KBM-7 (cell line): ENCODE results near the gene THADA.
A peak's percentile ranks its signal among the peaks of the same experiment; 100 is the strongest.

Experiments
- DNase-seq: peaks from one replicate; pipeline ENCODE4 v3.0.0-alpha.2; 2015
- in situ Hi-C: fragments of 300-500 bp; cut with MboI; formaldehyde crosslinking; loops from 2 replicates; pipeline ENCODE4 v1.14.3; 2020; ENCODE audit warnings: low sequenced_read_pairs, low pct_unique_long_range_greater_than_20kb, mixed read lengths

Gene THADA

DNA sequence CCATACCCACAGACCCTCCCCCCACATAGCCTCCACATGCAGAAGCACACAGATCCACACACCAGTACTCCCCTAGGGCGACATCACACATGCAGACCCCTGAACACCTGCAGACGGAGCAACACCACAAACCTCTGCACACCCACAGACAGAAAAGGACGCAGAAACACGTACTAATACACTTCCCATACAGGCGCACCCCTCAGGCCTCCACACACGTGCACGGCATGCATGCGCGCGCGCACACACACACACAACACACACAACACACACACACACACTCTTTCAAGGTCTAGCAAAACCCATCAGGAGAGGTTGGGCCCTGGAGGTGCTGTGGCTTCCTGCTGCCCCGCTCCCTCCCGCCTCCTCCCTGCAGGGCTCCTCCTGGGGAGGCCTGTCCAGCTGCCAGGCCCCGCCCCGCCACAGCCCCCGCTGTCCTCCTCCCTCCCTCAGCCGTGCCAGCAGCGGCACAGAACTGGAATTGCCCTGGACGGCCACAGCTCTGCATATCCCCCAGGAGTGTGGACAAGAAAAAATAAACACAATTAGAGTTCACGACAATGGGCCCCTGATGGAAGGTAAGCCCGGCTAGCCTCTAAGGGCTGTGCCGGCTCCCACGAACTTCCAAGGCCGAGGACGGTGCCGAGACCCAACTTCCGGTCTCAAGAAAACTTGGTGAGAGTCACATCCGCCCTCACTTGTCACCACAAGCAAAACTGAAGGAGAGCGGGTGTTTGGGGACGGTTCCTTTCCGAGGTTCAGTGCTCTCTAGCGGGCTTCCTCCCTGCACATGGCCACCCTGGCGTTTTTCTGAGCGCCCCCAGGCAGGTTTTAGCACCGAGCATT is 376.2 kb downstream of the THADA start:
- DNase-seq, result peak; percentile 94

DNA sequence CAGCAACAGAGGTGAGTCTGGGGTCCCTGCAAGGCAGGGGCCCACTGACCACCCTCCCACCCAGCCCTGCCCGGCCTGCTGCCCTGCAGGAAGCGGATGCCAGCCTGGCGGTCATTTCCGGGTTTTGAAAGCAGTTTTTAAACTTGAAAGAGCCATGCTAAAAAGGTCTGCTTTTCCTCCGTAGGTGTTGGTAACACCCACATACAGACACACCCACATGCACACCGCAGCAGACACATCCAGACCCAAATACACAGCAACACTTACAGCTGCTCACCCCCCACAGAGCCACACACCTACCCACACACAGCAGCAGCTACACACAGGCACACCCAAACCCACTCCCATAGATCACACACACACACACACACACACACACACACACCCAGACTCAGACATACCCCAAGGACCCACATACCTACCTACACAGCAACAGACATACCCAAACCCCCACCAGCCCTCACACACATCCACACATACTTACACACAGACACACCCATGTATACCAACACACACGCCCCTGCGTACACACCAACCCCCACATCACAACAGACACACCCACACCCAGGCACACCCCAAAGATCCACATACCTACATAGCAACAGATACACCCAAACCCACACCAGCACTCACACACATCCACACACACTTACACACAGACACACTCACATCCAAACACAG is 377.0 kb downstream of the THADA start:
- in situ Hi-C loops, result no loop called here
- peak; percentile 79 for DNase-seq

More for the DNA sequence above, 376.2 kb downstream of the THADA start:
- in situ Hi-C loops, result no loop called here

DNA sequence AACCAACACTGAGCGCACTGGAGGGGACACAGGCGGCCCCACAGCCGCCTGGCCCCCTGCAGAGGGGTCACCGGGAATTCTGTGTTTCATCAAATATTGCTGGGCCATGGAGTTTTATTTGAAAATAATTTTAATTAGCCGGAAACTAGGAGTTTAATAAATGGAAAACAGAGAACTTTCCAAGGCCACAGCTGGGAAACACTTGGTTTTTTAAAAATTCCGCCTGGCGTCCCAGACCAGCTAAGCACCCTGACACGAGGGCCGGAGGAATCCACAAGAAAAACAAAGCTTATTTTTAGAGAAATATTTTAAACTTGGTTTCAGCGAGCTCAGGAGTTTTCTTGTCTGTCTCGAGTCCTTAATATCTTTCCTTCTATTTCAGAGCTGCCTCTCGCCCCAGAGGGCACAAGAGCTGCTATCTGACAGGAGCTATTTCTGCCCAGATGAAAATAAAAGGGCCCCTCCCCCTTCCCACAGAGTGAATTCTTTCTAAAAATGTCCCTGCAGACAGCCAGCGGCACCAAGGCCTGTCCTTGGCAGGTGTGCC is 377.6 kb downstream of the THADA start:
- in situ Hi-C loops, result no loop called here
- peak; percentile 66 for DNase-seq

DNA sequence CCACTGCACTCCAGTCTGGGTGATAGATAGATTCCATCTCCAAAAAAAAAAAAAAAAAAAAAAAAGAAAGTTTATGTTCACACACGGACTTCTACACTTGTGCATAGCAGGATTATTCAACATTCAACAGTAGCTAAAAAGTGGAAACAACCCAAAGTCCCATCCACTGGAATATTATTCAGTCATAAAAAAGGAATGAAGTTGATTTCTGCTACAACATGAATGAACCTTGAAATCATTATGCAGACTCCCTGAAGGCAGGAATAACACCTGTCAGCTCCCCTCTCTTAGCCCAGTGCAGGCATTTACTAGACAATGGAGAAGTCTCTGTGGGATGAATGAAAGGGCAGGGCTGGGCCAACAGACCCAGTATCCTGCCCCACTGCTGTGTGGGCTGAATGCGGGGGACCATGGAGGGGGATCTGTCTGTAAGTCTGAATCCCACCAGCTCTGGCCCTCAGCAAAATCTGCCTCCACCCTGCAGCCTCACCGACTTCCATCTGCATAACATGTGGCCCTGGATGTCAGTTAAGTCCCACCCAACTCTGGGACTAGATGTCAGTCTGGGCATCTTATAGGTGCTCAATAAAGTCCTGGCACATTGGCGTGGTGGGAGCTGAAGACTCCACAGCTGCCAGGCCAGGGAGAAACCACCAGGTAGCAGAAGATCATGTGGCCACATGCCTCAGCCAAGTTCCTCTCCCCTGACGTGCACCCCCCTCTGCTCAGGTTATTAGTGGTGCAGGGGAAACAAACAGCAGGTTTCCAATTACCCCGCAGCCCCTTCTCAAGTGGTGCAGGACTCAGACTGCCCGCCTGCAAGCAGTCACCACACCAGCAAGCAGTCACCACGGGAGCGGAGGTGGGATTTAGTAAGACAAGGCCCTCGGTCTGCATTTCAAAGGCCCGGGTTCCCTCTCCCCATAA is 378.3 kb downstream of the THADA start:
- in situ Hi-C loops, result no loop called here
- peak; percentile 68 for DNase-seq

DNA sequence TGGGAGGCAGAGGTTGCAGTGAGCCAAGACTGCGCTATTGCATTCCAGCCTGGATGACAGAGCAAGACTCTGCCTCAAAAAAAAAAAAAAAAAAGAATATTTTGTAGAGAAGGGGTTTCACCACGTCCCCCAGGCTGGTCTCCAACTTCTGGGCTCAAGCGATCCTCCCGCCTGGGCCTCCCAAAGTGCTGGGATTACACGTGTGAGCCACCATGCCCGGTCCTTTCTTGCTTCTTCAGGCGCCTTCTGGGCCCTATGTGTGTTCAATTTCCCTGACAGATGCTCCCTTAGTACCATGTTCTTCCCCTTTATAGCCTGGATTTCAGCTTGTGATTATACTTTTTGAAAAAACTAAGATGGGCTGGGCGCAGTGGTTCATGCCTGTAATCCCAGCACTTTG is 379.2 kb downstream of the THADA start:
- in situ Hi-C loops, result no loop called here
- DNase-seq, result no peak

DNA sequence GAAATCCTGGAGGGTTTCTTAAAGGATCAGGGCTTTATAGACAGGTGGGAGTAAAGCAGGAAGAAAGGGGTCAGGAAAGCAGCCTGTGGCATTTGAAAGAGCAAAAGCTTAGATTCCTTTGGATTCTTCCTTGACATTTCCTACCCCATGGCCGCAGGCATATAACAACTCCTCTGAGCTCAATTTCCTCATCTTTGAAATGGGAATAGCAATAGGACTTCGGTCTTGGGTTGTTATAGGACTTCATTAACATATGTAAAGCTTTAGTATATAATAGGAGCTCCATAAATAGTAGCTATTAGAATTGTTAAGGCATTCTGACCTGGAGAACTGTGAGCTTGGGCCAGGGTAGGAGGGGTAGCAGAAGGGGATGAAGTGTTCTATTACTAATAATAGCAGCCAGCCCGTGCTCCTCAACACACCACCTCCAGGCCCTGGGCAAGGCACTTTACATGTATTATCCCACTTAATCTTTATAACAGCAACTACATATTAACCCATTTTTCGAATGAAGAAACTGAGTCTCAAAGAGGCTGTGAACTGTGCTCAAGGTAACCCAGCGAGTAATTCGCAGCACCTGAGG is 380.1 kb downstream of the THADA start:
- DNase-seq, result no peak
- in situ Hi-C loops, result no loop called here

DNA sequence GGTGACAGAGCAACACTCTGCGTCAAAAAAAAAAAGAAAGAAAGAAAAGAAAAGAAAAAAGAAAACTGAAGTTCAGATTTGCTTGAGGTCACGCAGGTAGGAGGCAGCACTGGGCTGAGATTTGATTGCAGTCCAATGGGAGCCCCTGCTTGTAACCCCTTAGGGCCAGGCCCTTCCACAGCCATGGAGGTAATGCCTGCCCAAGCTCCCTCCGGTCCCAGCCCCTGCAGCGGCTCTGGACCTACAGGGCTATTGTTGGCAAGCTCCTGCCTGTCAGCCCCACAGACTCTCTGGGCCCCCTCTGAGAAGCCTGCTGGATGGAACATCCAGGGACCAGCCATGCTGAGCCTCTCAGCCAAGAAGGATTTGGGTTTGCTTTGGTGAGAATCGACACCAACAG is 381.6 kb downstream of the THADA start:
- no peak for DNase-seq
- in situ Hi-C loops, result no loop called here

DNA sequence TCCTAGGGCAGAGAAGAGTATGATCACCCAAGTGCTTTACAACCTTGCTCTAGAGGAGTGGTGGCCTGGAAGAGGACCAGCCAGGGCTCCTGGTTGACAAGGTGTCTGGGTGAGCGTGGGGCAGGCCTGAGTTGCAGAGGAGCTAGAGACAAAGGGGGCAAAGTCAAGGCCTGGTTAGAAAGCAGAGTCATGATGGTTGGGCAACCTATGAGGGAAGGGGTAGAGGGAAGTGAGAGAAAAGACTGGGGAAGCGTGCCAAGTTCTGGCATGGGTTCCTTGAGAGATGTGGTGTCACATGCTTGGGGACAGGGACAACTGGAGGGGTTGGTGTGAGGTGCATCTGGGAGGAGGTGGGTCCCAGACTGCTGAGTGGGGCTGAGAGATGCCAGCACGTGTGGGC is 382.9 kb downstream of the THADA start:
- DNase-seq, result peak; percentile 85
- in situ Hi-C loops, result no loop called here

DNA sequence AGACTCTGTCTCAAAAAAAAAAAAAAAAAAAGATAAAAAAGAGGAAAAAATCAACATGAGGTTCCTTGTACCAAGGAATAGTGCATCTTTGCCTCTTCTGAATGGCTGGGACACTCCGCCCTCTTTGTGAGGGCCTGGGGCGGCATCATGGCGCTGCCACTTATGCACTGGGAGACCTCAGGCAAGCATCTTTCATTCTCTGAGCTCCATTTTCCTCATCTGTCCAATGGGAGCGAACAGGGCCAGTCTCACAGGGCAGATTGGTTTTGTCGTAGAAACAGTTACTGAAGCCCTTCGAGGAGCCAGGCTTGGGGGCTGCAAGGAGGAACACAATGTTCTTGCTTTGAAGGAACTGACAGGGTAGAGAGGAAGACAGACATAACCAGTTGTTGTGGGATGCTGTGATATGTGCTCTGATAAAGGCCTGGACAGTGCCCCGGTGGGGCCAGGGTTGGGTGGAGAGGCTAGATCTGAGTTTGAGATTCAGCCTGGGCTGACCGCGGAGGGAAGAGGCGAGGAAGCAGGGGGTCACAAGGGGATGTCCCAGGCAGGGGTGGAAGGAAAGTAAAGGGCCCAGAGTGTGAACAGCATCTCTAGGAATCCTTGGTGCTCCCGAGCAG is 383.5 kb downstream of the THADA start:
- in situ Hi-C loops, result no loop called here
- no peak for DNase-seq

DNA sequence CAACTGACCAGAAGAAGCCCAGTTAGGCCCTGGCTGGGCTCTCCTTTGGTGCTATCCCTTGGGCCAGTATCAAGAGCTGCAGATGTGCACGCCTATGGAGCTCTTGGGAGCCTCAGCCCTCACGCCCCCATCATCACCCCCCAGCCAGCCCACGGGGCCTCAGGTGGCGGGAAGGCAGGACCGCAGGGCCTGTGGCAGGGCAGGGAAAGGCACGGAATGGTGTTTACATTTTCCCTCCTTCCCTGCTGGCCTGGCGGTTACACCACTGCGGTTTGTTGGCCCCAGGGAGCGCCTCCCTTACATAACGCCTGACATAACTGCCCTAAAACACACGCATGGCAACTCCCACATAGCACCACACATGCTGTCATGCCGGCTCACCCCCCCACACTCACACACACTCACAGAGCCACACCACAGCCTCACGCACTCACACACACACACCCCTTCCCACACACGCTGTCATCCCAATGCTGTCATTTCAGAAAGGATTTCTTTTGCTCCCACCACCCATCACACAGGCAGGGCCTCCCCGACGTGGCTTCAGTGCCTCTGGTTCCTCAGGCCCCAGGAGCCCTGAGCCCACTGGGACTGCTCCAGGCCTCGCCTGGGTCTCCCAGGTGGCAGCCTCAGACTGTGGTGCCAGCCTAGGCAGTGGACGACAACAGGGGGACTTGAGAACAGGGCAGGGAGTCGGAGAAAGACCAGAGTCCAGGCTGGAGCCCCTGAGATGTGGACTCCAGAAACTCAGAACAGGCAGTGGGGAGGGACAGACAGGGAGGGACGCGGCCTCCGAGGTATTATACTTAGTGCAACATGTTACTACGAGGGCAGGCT is 385.2 kb downstream of the THADA start:
- in situ Hi-C loops, result no loop called here
- DNase-seq, result peak; percentile 100

DNA sequence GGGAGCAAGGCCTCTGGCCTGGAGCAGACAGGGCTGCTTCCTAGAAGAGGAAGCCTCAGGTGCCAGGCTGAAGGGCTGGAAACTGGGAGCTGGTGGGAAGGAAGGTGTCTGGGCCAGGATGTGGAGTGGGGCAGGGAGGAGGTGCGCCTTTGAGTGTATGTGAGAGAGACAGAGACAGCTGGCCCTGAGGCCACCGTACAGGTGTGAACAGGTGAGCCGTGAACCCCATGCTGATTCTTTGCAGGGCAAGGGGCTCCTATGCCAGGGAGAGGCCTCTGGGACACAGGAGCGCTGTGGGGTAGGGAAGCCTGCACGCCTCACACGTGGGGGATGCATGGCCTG is 385.7 kb downstream of the THADA start:
- in situ Hi-C loops, result no loop called here
- DNase-seq, result no peak

DNA sequence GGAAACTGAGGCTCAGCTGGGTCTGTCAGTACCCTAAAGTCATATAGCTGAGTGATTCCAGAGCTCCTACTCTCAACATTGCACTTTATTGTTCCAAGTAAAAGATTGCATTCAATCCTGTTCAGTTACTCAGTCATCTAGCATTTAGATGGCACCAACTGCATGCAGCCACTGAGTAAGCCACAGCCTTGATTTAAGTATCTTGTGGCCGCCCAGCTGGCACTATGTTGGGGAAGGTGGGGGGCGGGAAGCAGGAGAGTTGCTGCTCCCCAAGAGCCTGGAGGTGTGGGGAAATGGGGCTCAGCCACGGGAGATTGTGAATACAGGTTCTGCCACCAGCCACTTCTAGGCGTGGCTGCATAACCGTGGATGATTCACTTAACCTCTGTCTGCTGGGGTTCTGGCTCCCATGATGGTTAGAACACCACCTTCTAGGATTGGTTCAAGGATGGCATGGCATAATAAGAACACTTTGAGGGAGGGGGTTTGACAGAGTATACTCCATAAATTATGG is 386.6 kb downstream of the THADA start:
- in situ Hi-C loops, result no loop called here

DNA sequence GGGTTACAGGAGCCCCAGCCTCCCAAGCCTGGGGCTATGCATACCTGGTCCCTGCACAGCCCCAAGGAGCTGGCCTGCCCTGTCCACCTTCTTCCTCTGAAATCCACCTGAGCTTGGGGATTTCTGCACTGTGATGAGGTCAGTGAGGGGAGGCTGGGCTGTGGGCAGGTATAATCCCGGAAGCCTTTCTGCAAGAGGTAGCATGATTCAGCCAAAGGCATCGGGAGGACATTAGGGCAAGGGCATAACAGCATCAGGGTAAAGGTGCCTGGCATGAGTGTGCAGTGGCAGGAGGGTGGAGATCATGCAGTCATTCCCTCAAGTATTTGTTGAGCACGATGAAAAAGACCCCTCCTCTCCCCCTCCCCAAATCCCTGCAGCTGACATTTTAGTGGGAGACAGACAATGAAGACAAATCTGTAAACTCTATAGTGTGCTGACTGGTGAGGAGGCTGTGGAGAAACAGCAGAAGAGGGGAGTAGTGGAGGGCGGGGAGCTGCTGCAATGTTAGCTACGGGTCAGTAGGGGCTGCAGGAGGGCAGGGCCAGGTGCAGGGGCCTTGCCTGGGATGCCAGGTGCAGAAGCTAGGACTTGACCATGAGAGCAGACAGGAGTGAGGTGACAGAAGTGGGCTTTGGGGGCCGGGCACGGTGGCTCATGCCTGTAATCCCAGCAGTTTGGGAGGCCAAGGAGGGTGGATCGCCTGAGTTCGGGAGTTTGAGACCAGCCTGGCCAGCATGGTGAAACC is 388.1 kb downstream of the THADA start:
- DNase-seq, result no peak
- in situ Hi-C loops, result no loop called here

More for the DNA sequence above, 386.6 kb downstream of the THADA start:
- DNase-seq, result no peak

DNA sequence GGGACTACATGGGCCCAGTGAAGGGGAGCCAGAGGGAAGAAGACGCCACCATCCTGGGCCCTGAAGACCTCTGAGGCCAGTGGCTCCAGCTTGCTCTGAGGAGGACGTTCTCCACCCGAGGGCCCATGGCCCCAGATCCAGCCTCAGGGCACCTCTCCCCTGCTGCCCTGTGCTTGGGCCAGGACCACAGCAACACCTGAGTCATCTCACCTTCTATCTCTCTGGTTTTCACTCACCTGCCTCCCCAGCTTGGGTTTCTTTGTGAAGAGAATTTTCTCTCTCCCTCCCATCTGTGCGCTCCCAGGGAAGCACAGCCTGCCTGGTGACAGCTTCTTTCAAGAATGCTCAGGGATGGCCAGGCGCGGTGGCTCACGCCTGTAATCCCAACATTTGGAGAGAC is 389.2 kb downstream of the THADA start:
- in situ Hi-C loops, result no loop called here
- no peak for DNase-seq

DNA sequence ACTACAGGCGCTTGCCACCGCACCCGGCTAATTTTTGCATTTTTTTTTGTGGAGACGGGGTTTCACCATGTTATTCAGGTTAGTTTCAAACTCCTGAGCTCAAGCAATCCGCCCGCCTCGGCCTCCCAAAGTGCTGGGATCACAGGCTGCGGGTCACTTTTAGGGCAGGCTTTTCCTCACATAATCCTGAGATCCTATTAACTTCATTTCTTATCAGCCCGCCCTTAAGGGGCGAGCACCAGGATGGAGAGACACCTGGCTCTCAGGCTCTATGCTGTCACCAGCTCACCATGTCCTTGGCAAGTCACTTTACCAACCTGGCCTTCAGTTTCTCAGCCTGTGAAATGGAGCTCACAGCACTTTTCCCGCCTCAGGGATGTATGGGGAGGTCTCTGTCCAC is 392.5 kb downstream of the THADA start:
- DNase-seq, result no peak
- in situ Hi-C loops, result no loop called here

DNA sequence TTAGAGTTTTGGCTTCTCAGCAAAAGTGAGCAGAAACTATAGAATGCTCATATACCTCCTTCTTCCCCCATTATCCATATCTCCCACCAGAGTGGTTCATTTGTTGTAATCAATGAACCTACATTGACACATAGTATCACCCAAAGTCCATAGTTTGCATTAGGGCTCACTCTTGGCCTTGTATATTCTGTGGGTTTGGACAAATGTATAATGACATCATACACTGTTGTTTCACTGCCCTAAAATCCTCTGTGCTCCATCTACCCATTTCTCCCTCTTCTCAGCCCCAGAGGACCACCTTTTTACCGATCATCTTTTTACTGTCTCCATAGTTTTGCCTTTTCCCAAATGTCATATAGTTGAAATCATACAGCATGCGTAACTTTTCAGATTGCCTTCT is 393.5 kb downstream of the THADA start:
- DNase-seq, result no peak
- in situ Hi-C loops, result no loop called here

DNA sequence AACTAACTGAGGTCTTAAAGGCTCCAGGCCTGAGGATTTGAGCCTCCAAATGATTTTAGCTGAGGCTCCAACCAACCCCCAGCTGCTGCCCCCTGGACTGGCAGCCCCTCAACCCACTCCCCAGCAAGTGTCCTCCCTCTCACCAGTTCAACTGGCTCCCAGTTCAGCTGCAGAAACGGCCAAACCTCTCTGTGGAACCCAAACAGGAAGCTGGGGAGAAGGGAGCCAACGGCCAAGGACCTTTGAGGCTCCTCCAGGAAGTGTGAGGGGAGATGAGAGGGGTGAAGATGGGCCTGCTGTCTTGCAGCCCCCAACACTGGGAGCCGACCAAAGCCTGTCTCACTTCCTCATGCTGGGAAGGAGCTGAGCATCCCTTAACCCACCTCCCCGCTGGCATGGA is 394.3 kb downstream of the THADA start:
- in situ Hi-C loops, result no loop called here
- peak; percentile 67 for DNase-seq
